ENCODE measurements around the gene CADPS2.

DNA sequence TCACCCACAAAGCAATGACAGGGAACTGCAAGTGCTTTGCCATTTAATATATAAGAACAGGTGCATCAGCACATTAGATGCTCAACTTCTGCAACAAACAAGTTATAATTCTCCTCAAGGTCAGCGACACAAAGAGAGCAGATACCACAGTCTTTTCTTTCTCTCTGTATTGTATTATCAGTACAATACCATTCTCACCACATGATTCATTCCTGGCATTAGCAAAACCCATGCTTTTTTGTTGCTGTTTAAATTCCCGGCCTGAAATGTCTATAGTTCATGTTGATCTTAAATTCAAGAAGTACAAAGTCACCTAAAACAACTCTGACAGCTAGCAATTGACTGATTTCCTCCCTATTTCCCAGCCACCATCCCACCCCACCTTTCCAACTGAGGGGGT lies 469.9 kb downstream of the CADPS2 start:
- TF ChIP-seq EZH2phosphoT487 (IDR thresholded peaks at IDR 0.05; ENCODE audit: low read length) (no peak), EZH2 (optimal IDR thresholded peaks at IDR 0.05; ENCODE audit: low read depth, low read length) (no peak)
- TF ChIP-seq, protein P1, sequence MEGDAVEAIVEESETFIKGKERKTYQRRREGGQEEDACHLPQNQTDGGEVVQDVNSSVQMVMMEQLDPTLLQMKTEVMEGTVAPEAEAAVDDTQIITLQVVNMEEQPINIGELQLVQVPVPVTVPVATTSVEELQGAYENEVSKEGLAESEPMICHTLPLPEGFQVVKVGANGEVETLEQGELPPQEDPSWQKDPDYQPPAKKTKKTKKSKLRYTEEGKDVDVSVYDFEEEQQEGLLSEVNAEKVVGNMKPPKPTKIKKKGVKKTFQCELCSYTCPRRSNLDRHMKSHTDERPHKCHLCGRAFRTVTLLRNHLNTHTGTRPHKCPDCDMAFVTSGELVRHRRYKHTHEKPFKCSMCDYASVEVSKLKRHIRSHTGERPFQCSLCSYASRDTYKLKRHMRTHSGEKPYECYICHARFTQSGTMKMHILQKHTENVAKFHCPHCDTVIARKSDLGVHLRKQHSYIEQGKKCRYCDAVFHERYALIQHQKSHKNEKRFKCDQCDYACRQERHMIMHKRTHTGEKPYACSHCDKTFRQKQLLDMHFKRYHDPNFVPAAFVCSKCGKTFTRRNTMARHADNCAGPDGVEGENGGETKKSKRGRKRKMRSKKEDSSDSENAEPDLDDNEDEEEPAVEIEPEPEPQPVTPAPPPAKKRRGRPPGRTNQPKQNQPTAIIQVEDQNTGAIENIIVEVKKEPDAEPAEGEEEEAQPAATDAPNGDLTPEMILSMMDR (IDR thresholded peaks at IDR 0.05; ENCODE audit: low read length) = no peak

Data from MM.1S (cell line).